ENCODE data around the gene SAPCD2.
A peak's percentile ranks its signal among the peaks of the same experiment; 100 is the strongest.

GRCh38 chr9:137048655-137049543 lies 21.5 kb downstream of the SAPCD2 start:
- TF ChIP-seq CTCF (conservative IDR thresholded peaks at IDR 0.05; ENCODE audit: low read depth in 2 of 2) (0 out of 4 replicates have a peak, but pooled peaks of 1 of the 2 experiments have one; percentile 1), REST (IDR thresholded peaks at IDR 0.05; ENCODE audit: unreplicated experiment) (no peak), CREB1 (CRISPR knock-in tag; IDR thresholded peaks at IDR 0.05; ENCODE audit: low read depth) (no peak), EZH2 (IDR thresholded peaks at IDR 0.05; ENCODE audit: low read depth, unreplicated experiment) (no peak), POLR2AphosphoS5 (IDR thresholded peaks at IDR 0.05; ENCODE audit: low read depth) (no peak), EZH2phosphoT487 (IDR thresholded peaks at IDR 0.05; ENCODE audit: unreplicated experiment) (no peak)
